A673 (cell line): Measurements from ENCODE around the gene EML1.

ENCODE experiments used
- EZH2 ChIP-seq: fragments of 200-600 bp; sonication (generic); IDR thresholded peaks from 2 replicates; pipeline ENCODE4 v1.6.1; 2017; ENCODE audit warnings: borderline replicate concordance, low read depth, mild to moderate bottlenecking, mixed read lengths, antibody characterized with exemption, low read length; ENCODE audit not compliant: poor library complexity, severe bottlenecking
- TF ChIP-seq, protein P1 (sequence below): fragments of 300-800, 200-600 bp; sonication (generic); conservative IDR thresholded peaks from 2 replicates; pipeline ENCODE4 v1.5.1; 2017; ENCODE audit warnings: low read depth, mild to moderate bottlenecking, antibody characterized with exemption, low read length, moderate library complexity, mixed read lengths

GRCh38 chr14:99950181-99950580 lies 157.0 kb downstream of the EML1 start:
- TF ChIP-seq, protein P1, sequence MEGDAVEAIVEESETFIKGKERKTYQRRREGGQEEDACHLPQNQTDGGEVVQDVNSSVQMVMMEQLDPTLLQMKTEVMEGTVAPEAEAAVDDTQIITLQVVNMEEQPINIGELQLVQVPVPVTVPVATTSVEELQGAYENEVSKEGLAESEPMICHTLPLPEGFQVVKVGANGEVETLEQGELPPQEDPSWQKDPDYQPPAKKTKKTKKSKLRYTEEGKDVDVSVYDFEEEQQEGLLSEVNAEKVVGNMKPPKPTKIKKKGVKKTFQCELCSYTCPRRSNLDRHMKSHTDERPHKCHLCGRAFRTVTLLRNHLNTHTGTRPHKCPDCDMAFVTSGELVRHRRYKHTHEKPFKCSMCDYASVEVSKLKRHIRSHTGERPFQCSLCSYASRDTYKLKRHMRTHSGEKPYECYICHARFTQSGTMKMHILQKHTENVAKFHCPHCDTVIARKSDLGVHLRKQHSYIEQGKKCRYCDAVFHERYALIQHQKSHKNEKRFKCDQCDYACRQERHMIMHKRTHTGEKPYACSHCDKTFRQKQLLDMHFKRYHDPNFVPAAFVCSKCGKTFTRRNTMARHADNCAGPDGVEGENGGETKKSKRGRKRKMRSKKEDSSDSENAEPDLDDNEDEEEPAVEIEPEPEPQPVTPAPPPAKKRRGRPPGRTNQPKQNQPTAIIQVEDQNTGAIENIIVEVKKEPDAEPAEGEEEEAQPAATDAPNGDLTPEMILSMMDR = no peak
- no peak for TF ChIP-seq EZH2
